Uterus (tissue), 2 donors: Measurements from ENCODE around the gene ZNF177.

Experiments used
- POLR2A ChIP-seq, 2 donors: fragments of 450-650 bp; IDR thresholded peaks; one replicate each; pipeline ENCODE4 v1.6.1; 2016; ENCODE audit warnings: antibody characterized with exemption in 2 of 2, mild to moderate bottlenecking in 1 of 2, moderate library complexity in 1 of 2
- TF ChIP-seq, protein P1 (sequence below), 4 experiments: fragments of 200-600 bp in 2 of 4; fragments of 450-650 bp in 2 of 4; sonication (generic) in 2 of 4; IDR thresholded peaks; one replicate each; pipeline ENCODE4 v1.5.1; 2016 to 2019; ENCODE audit warnings: antibody characterized with exemption in 4 of 4, mild to moderate bottlenecking in 2 of 4, moderate library complexity in 1 of 4

DNA sequence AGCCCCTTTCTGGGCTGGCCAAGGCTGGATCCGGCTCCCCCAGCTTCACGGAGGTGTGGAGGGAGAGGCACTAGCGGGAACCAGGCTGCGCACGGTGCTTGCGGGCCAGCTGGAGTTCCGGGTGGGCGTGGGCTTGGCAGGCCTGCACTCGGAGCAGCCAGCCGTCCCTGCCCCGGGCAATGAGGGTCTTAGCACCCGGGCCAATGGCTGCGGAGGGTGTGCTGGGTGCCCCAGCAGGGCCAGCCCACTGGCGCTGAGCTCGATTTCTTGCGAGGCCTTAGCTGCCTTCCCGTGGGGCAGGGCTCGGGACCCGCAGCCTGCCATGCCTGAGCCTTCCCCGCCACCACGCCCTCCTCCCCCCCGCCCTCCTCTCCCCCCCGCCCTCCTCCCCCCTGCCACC lies 41.5 kb upstream of the ZNF177 start:
- TF ChIP-seq POLR2A (IDR thresholded peaks at IDR 0.05), result no peak
- TF ChIP-seq, protein P1, sequence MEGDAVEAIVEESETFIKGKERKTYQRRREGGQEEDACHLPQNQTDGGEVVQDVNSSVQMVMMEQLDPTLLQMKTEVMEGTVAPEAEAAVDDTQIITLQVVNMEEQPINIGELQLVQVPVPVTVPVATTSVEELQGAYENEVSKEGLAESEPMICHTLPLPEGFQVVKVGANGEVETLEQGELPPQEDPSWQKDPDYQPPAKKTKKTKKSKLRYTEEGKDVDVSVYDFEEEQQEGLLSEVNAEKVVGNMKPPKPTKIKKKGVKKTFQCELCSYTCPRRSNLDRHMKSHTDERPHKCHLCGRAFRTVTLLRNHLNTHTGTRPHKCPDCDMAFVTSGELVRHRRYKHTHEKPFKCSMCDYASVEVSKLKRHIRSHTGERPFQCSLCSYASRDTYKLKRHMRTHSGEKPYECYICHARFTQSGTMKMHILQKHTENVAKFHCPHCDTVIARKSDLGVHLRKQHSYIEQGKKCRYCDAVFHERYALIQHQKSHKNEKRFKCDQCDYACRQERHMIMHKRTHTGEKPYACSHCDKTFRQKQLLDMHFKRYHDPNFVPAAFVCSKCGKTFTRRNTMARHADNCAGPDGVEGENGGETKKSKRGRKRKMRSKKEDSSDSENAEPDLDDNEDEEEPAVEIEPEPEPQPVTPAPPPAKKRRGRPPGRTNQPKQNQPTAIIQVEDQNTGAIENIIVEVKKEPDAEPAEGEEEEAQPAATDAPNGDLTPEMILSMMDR (IDR thresholded peaks at IDR 0.05), result no peak
